HEK293T (cell line): Measurements from ENCODE around the gene POU3F1.

Experiments
- BHLHE40 ChIP-seq: fragments of 450-650 bp; IDR thresholded peaks from 2 replicates; pipeline ENCODE4 v1.6.1; 2016; ENCODE audit warnings: mild to moderate bottlenecking, moderate library complexity, borderline replicate concordance
- FOXA1 ChIP-seq: fragments of 450-650 bp; IDR thresholded peaks from 2 replicates; pipeline ENCODE4 v1.6.1; 2016; ENCODE audit warnings: mild to moderate bottlenecking
- FOXM1 ChIP-seq: fragments of 450-650 bp; IDR thresholded peaks from 2 replicates; pipeline ENCODE4 v1.6.1; 2017; ENCODE audit warnings: mild to moderate bottlenecking, borderline replicate concordance
- HDGF ChIP-seq: fragments of 450-650 bp; IDR thresholded peaks from 2 replicates; pipeline ENCODE4 v1.6.1; 2017; ENCODE audit warnings: antibody characterized with exemption, borderline replicate concordance
- LEF1 ChIP-seq: fragments of 450-650 bp; IDR thresholded peaks from 2 replicates; pipeline ENCODE4 v1.6.1; 2017; ENCODE audit warnings: mild to moderate bottlenecking, borderline replicate concordance
- SP1 ChIP-seq: fragments of 450-650 bp; IDR thresholded peaks from 2 replicates; pipeline ENCODE4 v1.6.1; 2017
- SUZ12 ChIP-seq: fragments of 450-650 bp; IDR thresholded peaks from 2 replicates; pipeline ENCODE4 v1.6.1; 2016; ENCODE audit warnings: mild to moderate bottlenecking
- ZNF384 ChIP-seq: fragments of 450-650 bp; IDR thresholded peaks from 2 replicates; pipeline ENCODE4 v1.6.1; 2016

- TF ChIP-seq FOXA1: no peak
- TF ChIP-seq FOXM1: no peak
- no peak for TF ChIP-seq HDGF
- no peak for TF ChIP-seq SP1
- TF ChIP-seq ZNF384: no peak
- no peak for TF ChIP-seq BHLHE40
- no peak for TF ChIP-seq SUZ12
- TF ChIP-seq LEF1: no peak
Measured at GRCh38 chr1:38059635-38060250, 13.2 kb upstream of the POU3F1 start.
